Measurements from ENCODE around the gene FOSB. TPM values are rescaled to one million over a fixed set of nuclear protein-coding genes. Genes with fewer than 3 reads are reported as not detected.
"Not testable (repeated sequence)": the region's sequence is repeated elsewhere in the genome, so short reads cannot be mapped to it uniquely, and the experiment has no call there.

The FOSB gene
- polyA plus RNA-seq, 1 experiment: 4.5 TPM

GRCh38 chr19:45424191-45425058 lies 43.4 kb upstream of the FOSB start:
- POLR2A ChIA-PET: interaction anchor here (1.4 kb wide), 1 partner anchor 19 kb away, joined by 3 read pairs; no protein-coding TSS in a partner anchor

GRCh38 chr19:45428384-45429231 lies 39.2 kb upstream of the FOSB start:
- CTCF ChIA-PET: interaction anchor here (0.8 to 20.3 kb wide), 6 partner anchors 11 to 66 kb away, joined by 3 to 764 read pairs (median 3); no protein-coding TSS in a partner anchor
- H3K27me3 ChIP-seq (ENCODE audit: control insufficient read depth, insufficient read depth, low read length): no peaks in the 10 kb centered on the region
- H3K36me3 ChIP-seq (ENCODE audit: control insufficient read depth, insufficient read depth, low read length): no peaks in the 10 kb centered on the region
- H3K4me3 ChIP-seq (ENCODE audit: low read depth, low read length): peak overlapping the region; percentile 47
- TF ChIP-seq CTCF (IDR thresholded peaks at IDR 0.05; ENCODE audit: insufficient read depth, low read depth, low read length): peak; percentile 58
- POLR2A ChIA-PET: no interaction called here
- DNase-seq (ENCODE audit: low read depth): no peak

More at GRCh38 chr19:45424191-45425058, 43.4 kb upstream of the FOSB start:
- peaks cover 4% of the 10 kb centered on the region for H3K36me3 ChIP-seq (ENCODE audit: control insufficient read depth, insufficient read depth, low read length)
- CTCF ChIA-PET: interaction anchor here (1.0 to 20.3 kb wide), 3 partner anchors 15 to 58 kb away, joined by 3 to 764 read pairs (median 12); no protein-coding TSS in a partner anchor
- peak; percentile 84 for DNase-seq (ENCODE audit: low read depth)
- H3K27me3 ChIP-seq (ENCODE audit: control insufficient read depth, insufficient read depth, low read length): no peaks in the 10 kb centered on the region
- peak overlapping the region; percentile 63 for H3K4me3 ChIP-seq (ENCODE audit: low read depth, low read length)
- TF ChIP-seq CTCF (IDR thresholded peaks at IDR 0.05; ENCODE audit: insufficient read depth, low read depth, low read length): no peak

- CTCF ChIA-PET: interaction anchor here (2.5 to 20.3 kb wide), 2 partner anchors 10 to 52 kb away, joined by 41 to 764 read pairs; no protein-coding TSS in a partner anchor
- H3K27me3 ChIP-seq (ENCODE audit: control insufficient read depth, insufficient read depth, low read length); POLR2A ChIA-PET; DNase-seq (ENCODE audit: low read depth); H3K4me3 ChIP-seq (ENCODE audit: low read depth, low read length); H3K36me3 ChIP-seq (ENCODE audit: control insufficient read depth, insufficient read depth, low read length): not testable (repeated sequence)
These were observed 37.9 kb upstream of the FOSB start for GRCh38 chr19:45429896-45430295.

- POLR2A ChIA-PET: interaction anchor here (0.6 kb wide), 1 partner anchor 8 kb away, joined by 3 read pairs; no protein-coding TSS in a partner anchor
- not testable (repeated sequence) for H3K27me3 ChIP-seq (ENCODE audit: control insufficient read depth, insufficient read depth, low read length); H3K4me3 ChIP-seq (ENCODE audit: low read depth, low read length); H3K36me3 ChIP-seq (ENCODE audit: control insufficient read depth, insufficient read depth, low read length); DNase-seq (ENCODE audit: low read depth)
- CTCF ChIA-PET: interaction anchor here (0.6 to 20.3 kb wide), 3 partner anchors 9 to 253 kb away, joined by 3 to 764 read pairs (median 41); no protein-coding TSS in a partner anchor
These were observed 36.8 kb upstream of the FOSB start for GRCh38 chr19:45431008-45431407.

- DNase-seq (ENCODE audit: low read depth); POLR2A ChIA-PET; H3K4me3 ChIP-seq (ENCODE audit: low read depth, low read length); H3K27me3 ChIP-seq (ENCODE audit: control insufficient read depth, insufficient read depth, low read length); H3K36me3 ChIP-seq (ENCODE audit: control insufficient read depth, insufficient read depth, low read length): not testable (repeated sequence)
- CTCF ChIA-PET: interaction anchor here (20.3 kb wide), 1 partner anchor 50 kb away, joined by 764 read pairs; no protein-coding TSS in a partner anchor
These were observed 35.3 kb upstream of the FOSB start for GRCh38 chr19:45432543-45432942.

GRCh38 chr19:45437328-45437727 lies 30.5 kb upstream of the FOSB start:
- CTCF ChIA-PET: interaction anchor here (20.3 kb wide), 1 partner anchor 45 kb away, joined by 764 read pairs; no protein-coding TSS in a partner anchor

More at GRCh38 chr19:45437328-45437727, 30.5 kb upstream of the FOSB start:
- DNase-seq (ENCODE audit: low read depth): no peak
- no peaks in the 10 kb centered on the region for H3K36me3 ChIP-seq (ENCODE audit: control insufficient read depth, insufficient read depth, low read length)
- H3K27me3 ChIP-seq (ENCODE audit: control insufficient read depth, insufficient read depth, low read length): no peaks in the 10 kb centered on the region
- POLR2A ChIA-PET: no interaction called here
- no peak for TF ChIP-seq CTCF (IDR thresholded peaks at IDR 0.05; ENCODE audit: insufficient read depth, low read depth, low read length)
- no peak overlapping the region for H3K4me3 ChIP-seq (ENCODE audit: low read depth, low read length)

Data from BJ (cell line).